ENCODE data around the gene ZNF816. TPM values are rescaled to one million over a fixed set of nuclear protein-coding genes. Genes with fewer than 3 reads are reported as not detected.
"Not testable (repeated sequence)": the region's sequence is repeated elsewhere in the genome, so short reads cannot be mapped to it uniquely, and the experiment has no call there.

ZNF816 gene
- total and polyA plus RNA-seq, 7 donors, result 3.6 to 8.4 (median 5.4) TPM

DNA sequence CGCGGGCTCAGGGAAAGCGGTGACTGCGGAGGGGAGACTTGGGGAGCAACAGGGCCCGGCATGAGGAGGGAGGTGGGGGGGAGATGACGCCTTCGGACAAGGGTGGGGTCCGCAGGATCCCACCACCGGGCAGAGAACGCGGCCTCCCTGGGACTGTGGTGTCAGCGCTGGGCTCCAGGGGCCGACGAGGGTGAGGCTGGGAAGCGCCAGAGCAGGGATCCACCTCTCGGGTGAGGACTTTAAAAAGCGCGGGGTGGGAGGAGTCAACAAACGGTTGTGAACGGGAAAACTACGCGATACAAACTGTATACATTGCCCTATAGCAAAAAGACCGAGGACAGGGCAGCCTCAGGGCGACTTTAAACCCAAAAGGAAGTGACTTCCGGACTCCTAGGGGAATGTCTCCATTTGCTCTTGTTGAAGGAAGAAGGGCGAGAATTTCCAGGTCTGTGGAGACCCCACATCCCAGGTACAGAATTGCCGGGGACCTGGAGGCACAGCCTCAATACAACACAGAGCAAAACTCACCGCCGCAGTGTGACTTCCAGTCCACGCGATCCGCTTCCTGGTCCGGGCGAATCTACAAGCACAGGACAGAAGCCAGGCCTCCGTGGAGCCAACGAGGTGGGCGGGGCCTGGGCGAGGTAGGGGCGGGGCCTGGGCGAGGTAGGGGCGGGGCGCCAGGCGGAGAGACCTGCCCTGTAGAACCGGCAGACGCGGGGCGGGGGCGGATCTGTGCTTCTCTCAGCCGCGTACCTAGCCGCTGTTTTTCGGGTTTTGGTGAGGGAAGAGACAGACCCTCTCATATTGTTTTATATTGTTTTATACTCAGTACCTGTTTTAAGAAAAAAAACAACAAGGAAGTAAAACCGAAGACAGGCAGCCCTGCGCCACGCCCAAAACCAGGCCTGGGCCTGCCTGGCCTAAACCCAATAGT, 39.6 kb downstream of the ZNF816 start, which contains the start of gene ZNF888:
Gene ZNF888 (minus strand): TSS at position 588 of the 937 bp plus-strand sequence. CDS start 5,555 bp downstream, outside the sequence.
- WGBS, 2 donors, result 1 to 3% methylated on average over 55 of the region's 55 CpGs

GRCh38 chr19:52917531-52917930, 45.1 kb downstream of the ZNF816 start:
- WGBS, 2 donors, result 97 to 98% methylated on average over 5 of the region's 5 CpGs

More for the DNA sequence above, 39.6 kb downstream of the ZNF816 start, which contains the start of gene ZNF888:
- Histone ChIP-seq H3K4me1 (peaks cover 0 to 17% (median 7%) of the 10 kb centered on the region in 4 donors), H3K36me3 (peaks cover 0 to 5% (median 0%) of the 10 kb centered on the region in 4 donors), H3K27me3 (no peaks in the 10 kb centered on the region), H3K27ac (peak within 1 kb of the TSS; percentile 79 to 91 (median 86)), H3K9me3 (no peaks in the 10 kb centered on the region), H3K4me3 (peak within 1 kb of the TSS; percentile 53 to 71 (median 60))
- DNase-seq, result peak; percentile 94
- intact Hi-C loops (cut with DNase I), result loop anchor here (1.0 to 2.0 kb wide), 2 partner anchors 19 to 26 kb away; partner anchors contain the start of gene ZNF320
- TF ChIP-seq POLR2AphosphoS5 (IDR thresholded peaks at IDR 0.05) (peak; percentile 24 to 73 (median 72)), POLR2A (IDR thresholded peaks at IDR 0.05) (peak in 1 of 2 donors; percentile 61)
- TF ChIP-seq, protein P1, sequence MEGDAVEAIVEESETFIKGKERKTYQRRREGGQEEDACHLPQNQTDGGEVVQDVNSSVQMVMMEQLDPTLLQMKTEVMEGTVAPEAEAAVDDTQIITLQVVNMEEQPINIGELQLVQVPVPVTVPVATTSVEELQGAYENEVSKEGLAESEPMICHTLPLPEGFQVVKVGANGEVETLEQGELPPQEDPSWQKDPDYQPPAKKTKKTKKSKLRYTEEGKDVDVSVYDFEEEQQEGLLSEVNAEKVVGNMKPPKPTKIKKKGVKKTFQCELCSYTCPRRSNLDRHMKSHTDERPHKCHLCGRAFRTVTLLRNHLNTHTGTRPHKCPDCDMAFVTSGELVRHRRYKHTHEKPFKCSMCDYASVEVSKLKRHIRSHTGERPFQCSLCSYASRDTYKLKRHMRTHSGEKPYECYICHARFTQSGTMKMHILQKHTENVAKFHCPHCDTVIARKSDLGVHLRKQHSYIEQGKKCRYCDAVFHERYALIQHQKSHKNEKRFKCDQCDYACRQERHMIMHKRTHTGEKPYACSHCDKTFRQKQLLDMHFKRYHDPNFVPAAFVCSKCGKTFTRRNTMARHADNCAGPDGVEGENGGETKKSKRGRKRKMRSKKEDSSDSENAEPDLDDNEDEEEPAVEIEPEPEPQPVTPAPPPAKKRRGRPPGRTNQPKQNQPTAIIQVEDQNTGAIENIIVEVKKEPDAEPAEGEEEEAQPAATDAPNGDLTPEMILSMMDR (IDR thresholded peaks at IDR 0.05), result no peak

GRCh38 chr19:52910648-52911047, 52.0 kb downstream of the ZNF816 start:
- intact Hi-C loops (cut with DNase I), result no loop called here
- no peak overlapping the region for H3K27ac ChIP-seq
- H3K4me3 ChIP-seq, result no peak overlapping the region
- peaks cover 0 to 26% (median 8%) of the 10 kb centered on the region in 4 donors for H3K36me3 ChIP-seq
- no peaks in the 10 kb centered on the region for H3K9me3 ChIP-seq
- no peaks in the 10 kb centered on the region for H3K4me1 ChIP-seq
- TF ChIP-seq, protein P1 (IDR thresholded peaks at IDR 0.05), result no peak
- TF ChIP-seq POLR2A (IDR thresholded peaks at IDR 0.05) (no peak), EP300 (IDR thresholded peaks at IDR 0.05) (no peak), POLR2AphosphoS5 (IDR thresholded peaks at IDR 0.05) (no peak)
- no peak for DNase-seq
- 90 to 100% methylated on average over 1 of the region's 1 CpG for whole genome bisulfite sequencing, 2 donors
- no peaks in the 10 kb centered on the region for H3K27me3 ChIP-seq

More at GRCh38 chr19:52917531-52917930, 45.1 kb downstream of the ZNF816 start:
- no peaks in the 10 kb centered on the region for H3K27me3 ChIP-seq
- H3K9me3 ChIP-seq, result no peaks in the 10 kb centered on the region
- no peak overlapping the region for H3K27ac ChIP-seq
- intact Hi-C loops (cut with DNase I), result no loop called here
- H3K4me3 ChIP-seq, result no peak overlapping the region
- H3K36me3 ChIP-seq, result peaks cover 0 to 9% (median 2%) of the 10 kb centered on the region in 4 donors
- no peak for DNase-seq
- peaks cover 0 to 3% (median 1%) of the 10 kb centered on the region in 4 donors for H3K4me1 ChIP-seq
- TF ChIP-seq POLR2A (IDR thresholded peaks at IDR 0.05) (no peak), POLR2AphosphoS5 (IDR thresholded peaks at IDR 0.05) (no peak), EP300 (IDR thresholded peaks at IDR 0.05) (no peak)
- TF ChIP-seq, protein P1 (IDR thresholded peaks at IDR 0.05), result no peak

- H3K27me3 ChIP-seq; H3K4me3 ChIP-seq; DNase-seq; H3K9me3 ChIP-seq; H3K4me1 ChIP-seq; intact Hi-C loops (cut with DNase I); H3K27ac ChIP-seq: not testable (repeated sequence)
- peaks cover 0 to 13% (median 6%) of the 10 kb centered on the region in 4 donors for H3K36me3 ChIP-seq
- 85 to 97% methylated on average over 16 of the region's 16 CpGs for WGBS, 2 donors
Observed at GRCh38 chr19:52904052-52904780, 58.5 kb downstream of the ZNF816 start.

Data from sigmoid colon (tissue), 7 donors.